Activated CD4-positive, alpha-beta T cell treated with anti-CD3 and anti-CD28 coated beads for 36 hours (primary cell): ENCODE measurements around the gene ELMO1. TPM values are rescaled to one million over a fixed set of nuclear protein-coding genes. Genes with fewer than 3 reads are reported as not detected.

Experiments
- ATAC-seq: fragments of 200-7000 bp; cut with Tn5 transposase; one replicate; pipeline ENCODE4 v1.10.0; 2021; ENCODE audit warnings: mild to moderate bottlenecking, moderate library complexity
- CTCF ChIA-PET: fragments of 350-600 bp; sonication (Branson Sonifier 250); formaldehyde crosslinking; loops from one replicate; lab custom pipeline; 2021; ENCODE audit warnings: antibody characterized with exemption; lab: Charles Lee
- POLR2A ChIA-PET: fragments of 350-600 bp; sonication (Branson Sonifier 250); formaldehyde crosslinking; loops from one replicate; lab custom pipeline; 2021; ENCODE audit warnings: antibody characterized with exemption, inconsistent platforms; lab: Charles Lee
- DNase-seq: peaks from one replicate; pipeline ENCODE4 v3.0.0-alpha.2; 2020
- H3K27ac Mint-ChIP-seq: one replicate; pipeline ENCODE4 v1.8.0; 2021; ENCODE audit warnings: mixed read lengths
- H3K27me3 Mint-ChIP-seq: one replicate; pipeline ENCODE4 v1.8.0; 2021; ENCODE audit warnings: mixed read lengths
- H3K36me3 Mint-ChIP-seq: one replicate; pipeline ENCODE4 v1.8.0; 2021; ENCODE audit warnings: low read depth, mixed read lengths
- H3K4me1 Mint-ChIP-seq: one replicate; pipeline ENCODE4 v1.8.0; 2021; ENCODE audit warnings: mixed read lengths
- H3K4me3 Mint-ChIP-seq: one replicate; pipeline ENCODE4 v1.8.0; 2021; ENCODE audit warnings: mild to moderate bottlenecking, moderate library complexity, mixed read lengths
- H3K9me3 Mint-ChIP-seq: one replicate; pipeline ENCODE4 v1.8.0; 2021; ENCODE audit warnings: low read depth, mixed read lengths
- intact Hi-C, 2 experiments: fragments of 100-400 bp; cut with DNase I in 1 of 2; cut with micrococcal nuclease in 1 of 2; formaldehyde crosslinking; loops; one replicate each; pipeline versions ENCODE4 v1.14.2 to v1.15.1; 2022 to 2024; cut with DNase I, micrococcal nuclease
- total RNA-seq, 2 experiments: library from RNA; stranded (reverse); gene quantifications; one replicate each; pipeline ENCODE4 v1.2.3, GENCODE V29; 2021

Gene ELMO1
- total RNA-seq, 2 experiments from 2014 or later: 96.2 to 173 TPM

- intact Hi-C loops: loop anchor here (1.0 to 10.0 kb wide), 5 partner anchors 34 to 389 kb away; partner anchors contain the start of gene AOAH (in 1 of the 2)
- Mint-ChIP-seq H3K4me1 (peaks cover 70% of the 10 kb centered on the region), H3K27ac (peak overlapping the region; percentile 88), H3K36me3 (peaks cover 36% of the 10 kb centered on the region), H3K4me3 (peak overlapping the region; percentile 20), H3K9me3 (peaks cover 3% of the 10 kb centered on the region), H3K27me3 (no peaks in the 10 kb centered on the region)
- peak; percentile 86 for ATAC-seq
- peak; percentile 71 for DNase-seq
- ChIA-PET POLR2A (no interaction called here), CTCF (no interaction called here)
Observed at GRCh38 chr7:37065779-37066271, 382.8 kb downstream of the ELMO1 start.

DNA sequence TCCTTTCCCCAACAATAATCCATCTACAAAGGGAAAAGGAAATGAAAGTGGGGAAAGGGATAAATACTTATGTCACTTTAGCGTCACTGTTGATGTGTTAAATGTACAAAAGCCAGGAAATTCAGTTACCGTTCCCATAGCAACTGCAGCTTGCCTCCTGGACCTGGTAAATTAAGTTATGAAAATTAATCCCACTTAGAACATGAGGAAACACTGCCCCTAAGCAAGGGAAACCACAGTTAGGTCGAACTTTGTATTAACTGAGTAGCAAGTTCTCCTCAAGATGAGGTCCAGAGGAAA, 386.2 kb downstream of the ELMO1 start:
- H3K4me1 Mint-ChIP-seq: peaks cover 40% of the 10 kb centered on the region
- H3K27me3 Mint-ChIP-seq: no peaks in the 10 kb centered on the region
- intact Hi-C loops: loop anchor here in 1 of 2 experiments (10.0 kb wide), 1 partner anchor 338 kb away; the partner anchor contains the start of gene AOAH
- H3K36me3 Mint-ChIP-seq: peaks cover 38% of the 10 kb centered on the region
- no peak overlapping the region for H3K4me3 Mint-ChIP-seq
- CTCF ChIA-PET: no interaction called here
- H3K27ac Mint-ChIP-seq: peak overlapping the region; percentile 23
- DNase-seq: no peak
- peaks cover 3% of the 10 kb centered on the region for H3K9me3 Mint-ChIP-seq
- POLR2A ChIA-PET: no interaction called here
- no peak for ATAC-seq

DNA sequence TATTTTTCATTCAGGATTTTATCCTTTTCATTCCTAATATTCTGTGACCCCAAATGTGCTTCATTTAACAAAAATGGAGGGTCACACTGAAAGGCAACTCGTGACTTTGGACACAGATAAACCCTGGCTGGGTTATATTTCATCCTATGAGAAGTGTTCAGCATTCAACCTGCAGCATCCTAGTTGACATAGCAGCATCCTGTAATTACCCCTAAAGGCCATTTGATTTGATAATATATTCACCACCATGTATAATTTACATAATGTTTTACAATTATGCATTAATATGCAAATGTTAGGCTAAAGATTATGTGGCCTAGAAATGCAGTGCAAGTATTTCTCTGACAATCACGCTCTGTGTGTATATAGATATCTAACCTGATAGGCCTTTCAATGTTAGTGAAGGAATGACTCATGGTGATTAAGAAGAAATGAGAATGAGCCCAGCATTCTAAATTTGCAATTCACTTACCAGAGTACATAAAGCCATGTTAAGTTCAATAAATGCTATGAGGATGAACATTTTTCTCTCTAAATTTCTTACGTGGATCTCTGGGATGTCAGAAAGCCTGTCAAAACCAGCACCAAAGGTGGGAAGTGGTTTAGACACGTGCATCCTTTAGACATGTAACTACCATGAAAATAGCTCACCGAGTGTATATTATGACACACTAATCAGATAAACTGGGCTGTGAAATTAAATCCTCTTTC, 386.7 kb downstream of the ELMO1 start:
- intact Hi-C loops: loop anchor here in 1 of 2 experiments (10.0 kb wide), 1 partner anchor 337 kb away; the partner anchor contains the start of gene AOAH
- peak overlapping the region; percentile 23 for H3K27ac Mint-ChIP-seq

GRCh38 chr7:37056234-37056912, 392.3 kb downstream of the ELMO1 start:
- ATAC-seq (no peak), DNase-seq (no peak)
- intact Hi-C loops: no loop called here
- Mint-ChIP-seq H3K9me3 (no peaks in the 10 kb centered on the region), H3K4me1 (peaks cover 6% of the 10 kb centered on the region), H3K27ac (no peak overlapping the region), H3K4me3 (no peak overlapping the region), H3K36me3 (peaks cover 44% of the 10 kb centered on the region), H3K27me3 (no peaks in the 10 kb centered on the region)
- POLR2A ChIA-PET: no interaction called here
- CTCF ChIA-PET: no interaction called here

More for the DNA sequence above, 386.7 kb downstream of the ELMO1 start:
- Mint-ChIP-seq H3K4me1 (peaks cover 38% of the 10 kb centered on the region), H3K4me3 (no peak overlapping the region), H3K36me3 (peaks cover 40% of the 10 kb centered on the region), H3K27me3 (no peaks in the 10 kb centered on the region), H3K9me3 (peaks cover 3% of the 10 kb centered on the region)
- ATAC-seq (peak; percentile 20), DNase-seq (no peak)
- ChIA-PET POLR2A (no interaction called here), CTCF (no interaction called here)

GRCh38 chr7:37054624-37055241, 393.9 kb downstream of the ELMO1 start:
- Mint-ChIP-seq H3K4me3 (no peak overlapping the region), H3K9me3 (no peaks in the 10 kb centered on the region), H3K4me1 (peaks cover 9% of the 10 kb centered on the region), H3K36me3 (peaks cover 38% of the 10 kb centered on the region), H3K27ac (no peak overlapping the region), H3K27me3 (no peaks in the 10 kb centered on the region)
- intact Hi-C loops: no loop called here
- ATAC-seq (no peak), DNase-seq (no peak)
- POLR2A ChIA-PET: no interaction called here
- CTCF ChIA-PET: interaction anchor here (0.6 kb wide), 2 partner anchors 15 to 1602 kb away, joined by 3 read pairs; no protein-coding TSS in a partner anchor

DNA sequence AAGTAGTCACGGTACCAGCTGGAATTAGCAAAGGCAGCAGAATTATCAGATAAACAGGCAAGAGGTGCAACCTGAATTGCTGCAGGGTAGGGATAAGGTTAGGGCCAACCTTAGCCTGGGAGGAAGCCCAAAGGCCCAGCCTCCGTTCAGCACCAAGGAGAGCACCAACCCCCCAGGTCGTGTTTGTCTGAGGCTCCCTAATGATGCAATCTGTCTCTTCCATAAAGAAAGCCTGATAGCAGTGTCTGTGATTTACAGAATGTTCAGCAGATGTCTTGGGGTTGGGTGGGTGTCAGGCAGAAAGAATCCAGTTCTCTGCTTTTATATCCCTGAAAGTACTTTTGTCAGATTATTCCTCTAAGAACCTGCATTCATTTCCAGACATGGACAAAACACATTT, 396.0 kb downstream of the ELMO1 start:
- peaks cover 33% of the 10 kb centered on the region for H3K36me3 Mint-ChIP-seq
- peaks cover 15% of the 10 kb centered on the region for H3K4me1 Mint-ChIP-seq
- no peaks in the 10 kb centered on the region for H3K9me3 Mint-ChIP-seq
- POLR2A ChIA-PET: no interaction called here
- intact Hi-C loops: no loop called here
- H3K4me3 Mint-ChIP-seq: no peak overlapping the region
- no peak overlapping the region for H3K27ac Mint-ChIP-seq
- peak; percentile 53 for DNase-seq
- no peaks in the 10 kb centered on the region for H3K27me3 Mint-ChIP-seq
- ATAC-seq: no peak
- CTCF ChIA-PET: interaction anchor here (0.6 kb wide), 1 partner anchor 621 kb away, joined by 3 read pairs; no protein-coding TSS in a partner anchor

DNA sequence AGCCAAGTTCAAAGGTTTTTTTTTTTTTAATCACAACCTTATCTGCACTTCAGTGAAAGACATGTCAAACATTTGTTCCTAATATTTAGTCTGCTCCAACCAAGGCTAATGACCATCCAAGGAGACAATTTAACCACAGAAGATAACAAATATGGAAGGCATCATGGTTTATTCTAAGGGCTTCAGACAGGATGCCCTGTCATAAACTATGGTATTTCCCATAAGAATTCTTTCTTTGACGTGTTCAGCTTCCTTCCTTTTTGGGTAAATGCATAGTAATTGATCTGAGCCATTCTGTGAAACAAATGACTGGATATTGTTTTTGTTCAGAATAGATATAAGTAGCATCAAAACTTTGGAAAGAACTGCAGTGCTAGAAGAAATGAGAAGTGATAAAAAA, 397.9 kb downstream of the ELMO1 start:
- H3K4me3 Mint-ChIP-seq: no peak overlapping the region
- H3K27ac Mint-ChIP-seq: no peak overlapping the region
- CTCF ChIA-PET: interaction anchor here (1.1 kb wide), 1 partner anchor 65 kb away, joined by 3 read pairs; no protein-coding TSS in a partner anchor
- no peaks in the 10 kb centered on the region for H3K27me3 Mint-ChIP-seq
- peaks cover 24% of the 10 kb centered on the region for H3K4me1 Mint-ChIP-seq
- ATAC-seq (no peak), DNase-seq (no peak)
- no peaks in the 10 kb centered on the region for H3K9me3 Mint-ChIP-seq
- intact Hi-C loops: no loop called here
- peaks cover 26% of the 10 kb centered on the region for H3K36me3 Mint-ChIP-seq
- POLR2A ChIA-PET: no interaction called here

GRCh38 chr7:37048674-37049073, 400.0 kb downstream of the ELMO1 start:
- Mint-ChIP-seq H3K4me1 (peaks cover 23% of the 10 kb centered on the region), H3K36me3 (peaks cover 24% of the 10 kb centered on the region), H3K9me3 (peaks cover 2% of the 10 kb centered on the region), H3K4me3 (no peak overlapping the region), H3K27me3 (no peaks in the 10 kb centered on the region), H3K27ac (no peak overlapping the region)
- CTCF ChIA-PET: no interaction called here
- ATAC-seq (no peak), DNase-seq (no peak)
- POLR2A ChIA-PET: no interaction called here
- intact Hi-C loops: no loop called here

- ATAC-seq (no peak), DNase-seq (no peak)
- peaks cover 20% of the 10 kb centered on the region for H3K4me1 Mint-ChIP-seq
- POLR2A ChIA-PET: no interaction called here
- no peaks in the 10 kb centered on the region for H3K27me3 Mint-ChIP-seq
- CTCF ChIA-PET: no interaction called here
- peaks cover 30% of the 10 kb centered on the region for H3K36me3 Mint-ChIP-seq
- H3K9me3 Mint-ChIP-seq: peaks cover 7% of the 10 kb centered on the region
- no peak overlapping the region for H3K27ac Mint-ChIP-seq
- intact Hi-C loops: no loop called here
- no peak overlapping the region for H3K4me3 Mint-ChIP-seq
Observed at GRCh38 chr7:37047260-37047659, 401.4 kb downstream of the ELMO1 start.

GRCh38 chr7:37046531-37047079, 402.1 kb downstream of the ELMO1 start:
- peaks cover 7% of the 10 kb centered on the region for H3K9me3 Mint-ChIP-seq
- DNase-seq (no peak), ATAC-seq (no peak)
- CTCF ChIA-PET: interaction anchor here (0.7 kb wide), 1 partner anchor 193 kb away, joined by 3 read pairs; no protein-coding TSS in a partner anchor
- no peaks in the 10 kb centered on the region for H3K27me3 Mint-ChIP-seq
- no peak overlapping the region for H3K27ac Mint-ChIP-seq
- H3K36me3 Mint-ChIP-seq: peaks cover 30% of the 10 kb centered on the region
- intact Hi-C loops: no loop called here
- no peak overlapping the region for H3K4me3 Mint-ChIP-seq
- peaks cover 20% of the 10 kb centered on the region for H3K4me1 Mint-ChIP-seq
- POLR2A ChIA-PET: no interaction called here

DNA sequence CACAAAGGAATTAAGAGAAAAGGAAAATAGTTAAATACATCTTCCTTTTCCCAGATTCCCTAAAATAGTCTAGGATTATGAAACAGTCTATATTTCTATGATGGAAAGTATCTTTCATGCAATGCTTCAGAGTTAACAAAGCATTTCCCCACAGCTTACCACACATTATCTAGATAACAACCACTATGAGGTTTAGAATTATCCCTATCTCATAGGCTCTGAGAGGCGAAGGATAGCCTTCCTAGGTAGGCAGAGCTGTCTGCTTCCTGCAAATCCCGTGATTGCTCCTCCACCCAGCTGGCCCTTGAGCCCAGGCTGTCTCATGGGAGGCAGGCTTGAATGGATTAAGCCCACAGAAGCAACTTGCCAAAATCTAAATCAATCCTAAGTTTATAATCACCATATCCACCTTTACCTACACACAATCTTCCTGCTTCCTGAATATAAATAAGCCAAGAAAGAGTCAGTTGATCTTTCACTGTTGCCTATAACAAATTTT, 402.9 kb downstream of the ELMO1 start:
- POLR2A ChIA-PET: no interaction called here

More for the DNA sequence above, 402.9 kb downstream of the ELMO1 start:
- no peak for DNase-seq
- peaks cover 17% of the 10 kb centered on the region for H3K4me1 Mint-ChIP-seq
- intact Hi-C loops: no loop called here
- peaks cover 13% of the 10 kb centered on the region for H3K9me3 Mint-ChIP-seq
- CTCF ChIA-PET: interaction anchor here (0.7 kb wide), 1 partner anchor 194 kb away, joined by 3 read pairs; no protein-coding TSS in a partner anchor
- H3K4me3 Mint-ChIP-seq: no peak overlapping the region
- H3K27ac Mint-ChIP-seq: no peak overlapping the region
- H3K36me3 Mint-ChIP-seq: peaks cover 35% of the 10 kb centered on the region
- no peaks in the 10 kb centered on the region for H3K27me3 Mint-ChIP-seq
- ATAC-seq: no peak
